GM21528 (cell line): ENCODE data around the gene TUFT1.
"Not testable (repeated sequence)": the region's sequence is repeated elsewhere in the genome, so short reads cannot be mapped to it uniquely, and the experiment has no call there.

Experiments used
- ATAC-seq: cut with Tn5 transposase; IDR thresholded peaks from one replicate; pipeline ENCODE4 v1.9.1; 2021; ENCODE audit warnings: mild to moderate bottlenecking, moderate library complexity; ENCODE audit not compliant: unreplicated experiment, low FRiP score

The TUFT1 gene

DNA sequence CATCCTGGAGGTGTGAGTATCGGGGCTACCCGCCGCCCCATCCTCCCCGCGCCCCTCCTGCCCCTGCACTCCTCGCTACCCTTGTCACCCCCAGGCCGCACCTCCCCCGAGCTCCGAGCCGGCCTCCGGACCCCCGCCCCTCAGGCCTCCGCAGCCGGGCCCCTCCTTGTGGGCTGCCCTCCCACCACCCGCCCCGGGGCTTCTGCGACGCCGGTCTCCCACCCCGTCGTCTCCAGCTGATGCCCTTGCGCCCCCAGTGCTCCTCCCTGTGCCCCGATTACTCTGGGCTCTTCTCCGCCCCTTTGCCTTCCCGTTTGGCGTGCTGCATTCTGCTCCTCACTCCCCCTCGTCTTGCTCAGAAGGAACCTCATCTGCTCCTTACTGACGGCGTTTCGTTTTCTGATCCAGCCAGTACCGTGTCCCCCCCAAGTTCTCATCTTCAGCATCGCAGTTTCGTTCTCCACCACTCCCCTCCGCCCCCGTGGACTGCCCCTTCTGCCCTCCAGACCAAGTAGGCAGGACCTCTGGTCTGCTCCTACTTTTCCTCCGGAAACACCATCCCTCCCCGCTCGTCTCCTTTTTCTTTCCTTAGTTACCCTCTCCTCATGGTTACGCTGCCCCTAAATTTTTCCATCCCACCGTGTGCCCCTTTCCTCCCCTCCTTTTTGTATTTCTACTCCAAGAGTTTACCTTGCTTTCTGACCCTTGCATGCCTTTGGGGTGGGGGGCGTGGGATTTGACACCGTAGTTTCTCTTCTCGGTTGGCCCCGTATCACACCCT, 72.6 kb downstream of the TUFT1 start:
- ATAC-seq: peak; percentile 5

DNA sequence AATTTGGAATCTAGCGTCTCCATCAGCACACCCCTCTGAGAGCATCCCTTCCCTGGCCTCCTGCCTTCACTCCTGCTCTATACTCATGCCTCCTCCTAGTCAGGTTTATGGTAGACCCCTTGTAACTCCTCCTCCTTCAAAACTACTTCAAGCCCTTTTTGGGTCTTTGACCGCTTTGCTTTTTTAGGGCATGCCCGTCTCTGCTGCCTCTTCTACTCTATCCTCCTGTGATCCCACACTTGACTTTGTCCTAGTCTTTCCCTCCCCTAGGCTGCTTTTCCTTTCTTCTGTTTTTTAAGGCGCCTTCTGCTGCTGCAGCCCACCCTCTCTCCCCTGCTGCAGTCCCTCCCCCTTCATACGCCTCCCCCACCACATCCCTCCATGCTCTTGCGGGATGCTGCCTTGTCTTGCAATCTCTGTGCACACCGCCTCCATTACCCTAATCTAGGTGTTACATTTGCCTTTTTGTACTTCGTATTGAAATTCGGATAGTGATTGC, 73.2 kb downstream of the TUFT1 start:
- no peak for ATAC-seq

DNA sequence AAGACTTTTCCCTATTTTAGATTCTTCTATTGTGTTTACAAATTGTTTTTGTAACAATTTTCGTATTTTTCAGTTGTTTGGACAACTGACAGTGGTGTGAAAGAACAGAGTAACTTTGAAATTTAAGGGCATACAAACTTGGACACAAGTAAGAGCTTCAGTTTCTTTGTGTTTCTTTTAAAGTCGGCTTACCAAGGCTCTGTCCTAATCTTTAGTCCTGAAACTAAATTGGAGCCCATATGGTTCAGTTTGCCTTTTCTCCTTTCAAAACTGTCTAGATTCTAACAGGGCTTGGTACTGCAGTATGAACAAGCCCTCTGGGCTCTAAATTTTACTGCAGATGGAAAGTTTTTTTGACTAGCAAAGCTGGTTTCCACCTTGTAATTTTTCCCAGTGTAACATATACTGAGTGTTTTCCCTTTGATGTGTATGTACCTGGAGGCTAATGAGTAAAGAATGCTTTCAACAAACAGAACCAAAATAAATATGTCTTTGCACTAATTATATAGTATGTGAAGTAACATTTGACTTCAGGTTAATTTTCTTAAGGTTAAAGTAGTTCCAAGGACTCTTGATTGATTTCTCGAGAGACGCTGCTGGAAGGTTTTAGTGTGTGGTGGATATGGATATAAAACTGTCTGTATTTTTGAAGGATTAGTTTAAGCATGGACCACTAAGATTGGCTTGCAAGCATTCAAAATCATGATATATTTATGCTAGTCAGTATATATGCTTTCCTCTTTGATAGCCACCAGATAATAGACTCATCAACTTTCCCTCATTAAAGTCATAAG, 75.8 kb downstream of the TUFT1 start:
- no peak for ATAC-seq

DNA sequence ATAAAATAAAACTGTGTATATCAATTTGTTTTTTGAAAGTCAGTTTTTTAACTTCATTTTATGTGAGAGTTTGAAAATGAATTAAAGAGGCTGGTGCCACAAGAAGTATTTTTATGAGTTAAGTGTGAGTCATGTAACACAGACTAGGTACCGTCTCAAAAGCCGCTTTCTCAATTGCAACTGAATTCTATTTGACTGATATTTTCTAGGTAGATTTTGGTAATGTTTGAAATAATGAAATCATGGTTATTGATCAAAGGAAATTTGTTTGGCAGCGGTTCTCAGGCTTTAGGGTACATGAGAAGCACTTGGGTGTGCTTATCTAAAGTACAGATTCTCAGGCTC, 76.4 kb downstream of the TUFT1 start:
- no peak for ATAC-seq

DNA sequence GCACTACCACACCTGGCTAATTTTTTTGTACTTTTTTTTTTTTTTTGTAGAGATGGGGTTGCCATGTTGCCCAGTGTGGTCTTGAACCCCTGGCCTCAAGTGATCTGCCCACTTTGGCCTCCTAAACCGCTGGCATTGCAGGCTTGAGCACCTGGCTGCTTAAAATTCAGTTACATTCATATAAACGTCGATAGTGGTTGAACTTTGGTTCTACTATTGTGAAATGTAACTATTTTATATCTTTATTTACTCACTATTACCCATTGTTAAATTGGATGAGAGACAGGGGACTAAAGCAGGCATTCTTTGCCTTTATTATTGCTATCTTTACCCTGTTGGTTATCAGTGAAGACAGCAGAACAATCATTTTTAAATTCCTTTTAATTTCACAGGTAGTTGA, 77.9 kb downstream of the TUFT1 start:
- ATAC-seq: no peak

DNA sequence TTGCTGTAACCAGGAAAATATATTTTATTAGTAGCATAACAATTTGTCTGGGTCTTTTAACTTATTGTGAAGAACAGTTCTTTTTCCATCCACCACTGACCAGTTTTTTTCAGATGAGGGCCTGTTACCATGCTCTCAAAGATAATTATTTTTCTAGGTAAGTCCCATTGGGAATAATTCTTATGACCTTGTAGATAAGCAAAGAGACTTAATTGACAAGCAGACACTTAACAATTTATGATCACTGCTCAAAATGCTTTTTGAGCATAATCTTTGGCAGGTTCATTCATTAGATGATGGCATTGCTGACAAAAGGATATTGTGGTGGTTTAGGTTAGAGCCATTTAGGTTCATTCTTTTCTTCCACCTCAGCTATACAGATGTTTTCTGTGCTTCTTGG, 78.4 kb downstream of the TUFT1 start:
- ATAC-seq: no peak

DNA sequence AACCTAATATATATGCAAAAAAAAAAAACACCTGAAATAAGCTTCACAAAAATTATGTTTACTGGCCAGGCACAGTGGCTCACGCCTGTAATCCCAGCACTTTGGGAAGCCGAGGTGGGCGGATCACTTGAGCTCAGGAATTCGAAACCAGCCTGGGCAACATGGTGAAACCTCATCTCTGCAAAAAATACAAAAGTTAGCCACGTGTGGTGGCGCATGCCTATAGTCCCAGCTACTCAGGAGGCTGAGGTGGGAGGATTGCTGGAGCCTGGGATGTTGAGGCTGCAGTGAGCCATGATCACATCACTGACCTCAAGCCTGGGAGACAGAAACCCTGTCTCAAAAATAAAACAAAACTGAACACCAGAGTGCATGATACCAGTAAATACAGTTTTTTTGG, 78.9 kb downstream of the TUFT1 start:
- not testable (repeated sequence) for ATAC-seq

DNA sequence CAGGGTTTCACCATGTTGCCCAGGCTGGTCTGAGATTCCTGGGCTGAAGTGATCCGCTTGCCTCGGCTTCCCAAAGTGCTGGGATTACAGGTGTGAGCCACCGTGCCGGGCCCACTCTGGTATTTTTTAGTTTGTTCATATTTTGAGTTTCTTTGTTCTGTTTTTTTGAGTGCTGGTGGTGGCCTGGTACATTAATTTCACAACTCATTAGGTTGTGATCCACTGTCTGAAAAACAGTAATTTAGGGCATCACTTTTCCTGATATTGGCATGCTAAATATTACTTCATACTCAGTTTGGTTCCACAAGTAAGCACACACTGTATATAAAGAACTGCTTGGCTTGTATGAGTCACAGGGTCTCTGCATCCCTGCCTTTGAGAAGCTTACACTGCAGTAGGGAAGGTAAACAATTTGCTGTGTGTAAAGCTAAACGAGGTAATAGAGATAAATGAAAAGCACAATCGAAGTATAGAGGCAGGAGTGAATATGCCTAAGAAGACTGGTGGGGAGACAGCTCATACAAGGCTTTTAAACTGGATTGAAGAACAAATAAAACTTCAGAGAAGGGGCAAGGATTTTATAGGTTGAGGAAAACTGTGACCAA, 79.5 kb downstream of the TUFT1 start:
- ATAC-seq: no peak

DNA sequence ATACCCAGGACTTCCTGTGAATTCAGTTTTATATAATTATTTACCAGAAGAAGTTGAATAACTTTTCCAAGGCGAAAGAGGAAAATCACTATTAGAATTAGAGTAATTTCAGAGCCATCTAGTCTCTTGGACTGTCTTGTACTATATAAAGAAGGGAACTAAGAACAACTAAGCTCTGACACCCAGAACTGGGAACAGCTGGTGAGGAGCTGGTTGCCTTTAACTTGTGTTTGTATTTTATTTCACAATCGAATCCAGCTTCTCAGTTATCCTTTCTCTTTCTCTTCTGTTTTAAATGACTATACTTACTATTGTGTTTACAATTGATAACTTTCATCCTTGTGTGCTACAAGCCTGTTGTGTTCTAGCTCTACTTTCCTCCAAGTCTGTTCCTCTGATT, 80.2 kb downstream of the TUFT1 start:
- no peak for ATAC-seq

DNA sequence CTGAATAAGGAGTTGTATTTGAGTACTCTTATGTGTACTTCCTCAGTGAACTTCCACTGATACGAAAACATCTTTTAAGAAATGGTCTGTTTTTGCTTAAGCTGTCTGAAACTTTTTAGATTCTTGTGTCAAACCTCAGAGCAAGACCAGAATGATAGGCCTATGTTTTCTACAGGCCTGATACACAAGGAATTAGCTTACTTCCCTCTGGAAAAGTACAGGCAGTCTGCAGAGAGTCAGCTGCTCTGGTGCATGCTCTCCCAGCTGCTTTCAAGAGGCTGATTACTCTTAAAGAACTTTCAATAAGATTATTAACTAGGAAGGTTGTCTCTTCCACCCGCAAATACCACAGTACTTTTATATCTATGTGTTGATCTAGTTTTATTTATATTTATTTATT, 81.2 kb downstream of the TUFT1 start:
- no peak for ATAC-seq

DNA sequence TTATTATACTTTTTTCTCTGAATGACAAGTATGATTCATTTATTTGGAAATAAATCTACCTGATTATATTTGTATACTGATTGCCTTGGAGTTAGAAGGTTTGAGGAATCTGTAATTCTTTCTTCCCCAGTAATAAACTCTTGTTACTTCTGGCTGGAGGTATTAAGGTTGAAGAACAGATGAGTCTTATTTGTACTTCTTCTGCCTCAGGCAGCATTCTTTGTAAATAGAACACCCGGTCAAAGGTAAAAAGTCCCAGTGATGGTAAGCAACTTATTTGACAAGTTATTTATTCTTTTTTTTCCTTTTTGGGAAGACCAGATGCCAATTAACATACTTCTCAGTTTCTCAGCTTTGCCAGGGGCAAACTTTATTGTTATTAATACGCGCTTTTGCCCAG, 84.7 kb downstream of the TUFT1 start:
- ATAC-seq: no peak

DNA sequence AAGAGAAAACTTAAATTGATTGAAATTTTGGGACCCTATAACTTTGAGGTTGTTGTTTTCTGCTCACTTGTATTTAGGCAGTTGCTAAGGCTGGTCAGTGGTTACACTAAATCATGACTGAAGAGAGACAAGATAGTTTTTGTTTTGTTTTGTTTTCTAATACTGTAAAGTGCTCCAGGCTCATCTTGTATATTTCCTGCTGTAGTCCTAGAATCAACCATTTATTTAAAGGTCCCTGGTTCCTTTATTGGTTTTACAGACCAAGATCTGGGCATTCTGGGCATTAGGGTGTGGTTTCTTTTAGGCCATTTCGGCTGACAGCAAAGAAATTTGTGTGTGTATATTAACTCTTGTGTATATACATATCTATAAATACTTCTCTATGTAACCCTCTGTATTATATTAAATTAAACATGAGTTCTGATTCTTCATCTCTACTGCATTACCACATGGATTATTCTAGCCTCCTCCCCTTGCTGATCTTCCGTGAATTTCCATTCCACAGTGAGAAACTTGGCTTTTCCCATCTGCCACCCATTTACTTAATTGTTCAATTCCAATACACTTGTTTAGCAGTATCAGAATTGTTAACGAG, 86.7 kb downstream of the TUFT1 start:
- ATAC-seq: no peak

DNA sequence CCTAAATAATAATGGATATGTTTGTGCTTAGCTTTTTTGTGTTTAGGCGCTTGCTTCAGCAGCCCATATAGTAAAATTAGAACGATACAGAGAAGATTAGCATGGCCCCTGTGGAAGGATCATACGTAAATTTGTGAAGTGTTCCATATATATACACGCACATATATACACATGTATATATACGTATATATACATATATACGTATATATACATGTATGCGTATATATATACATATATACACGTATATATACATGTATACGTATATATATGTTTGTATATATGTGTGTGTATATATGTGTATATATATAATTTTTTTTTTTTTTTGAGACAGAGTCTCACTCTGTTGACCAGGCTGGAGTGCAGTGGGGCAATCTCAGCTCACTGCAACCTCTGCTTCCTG, 89.2 kb downstream of the TUFT1 start:
- ATAC-seq: no peak
